Fibroblast of skin of left biceps (primary cell): ENCODE results near the gene NXF1.
A peak's percentile ranks its signal among the peaks of the same experiment; 100 is the strongest.
"Not testable (repeated sequence)": the region's sequence is repeated elsewhere in the genome, so short reads cannot be mapped to it uniquely, and the experiment has no call there.

Experiments
- DNase-seq, 2 experiments: peaks; one replicate each; pipeline ENCODE4 v3.0.0-alpha.2; 2013; ENCODE audit warnings: low read depth in 2 of 2

NXF1 gene

GRCh38 chr11:62832336-62833234 lies 27.3 kb upstream of the NXF1 start, which contains the start of gene TEX54:
Gene TEX54, minus strand, starts transcription at chr11:62832841.
- DNase-seq = no peak

GRCh38 chr11:62831520-62832335 lies 26.5 kb upstream of the NXF1 start, which contains the start of gene STX5:
Gene STX5, minus strand, starts transcription at chr11:62832051. Its CDS starts 808 bp downstream, at chr11:62831243.
- peak; percentile 92 to 94 for DNase-seq

- no peak for DNase-seq
Measured at GRCh38 chr11:62830904-62831519, 25.8 kb upstream of the NXF1 start.

DNA sequence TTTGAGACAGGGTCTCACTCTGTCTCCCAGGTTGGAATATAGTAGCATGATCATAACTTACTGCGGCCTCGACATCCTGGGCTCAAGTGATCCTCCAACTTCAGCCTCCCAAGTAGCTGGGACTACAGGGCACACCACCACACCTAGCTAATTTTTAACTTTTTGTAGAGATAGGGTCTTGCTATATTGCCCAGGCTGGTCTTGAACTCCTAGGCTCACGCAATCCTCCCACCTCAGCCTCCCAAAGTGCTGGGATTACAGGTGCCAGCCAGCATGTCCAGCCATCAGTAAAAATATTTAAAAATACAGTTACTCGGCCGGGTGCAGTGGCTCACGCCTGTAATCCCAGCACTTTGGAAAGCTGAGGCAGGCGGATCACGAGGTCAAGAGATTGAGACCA lies 22.9 kb upstream of the NXF1 start:
- DNase-seq = not testable (repeated sequence)

GRCh38 chr11:62823677-62824076 lies 18.4 kb upstream of the NXF1 start:
- no peak for DNase-seq

- DNase-seq = no peak
Measured at GRCh38 chr11:62817129-62817528, 11.9 kb upstream of the NXF1 start.

GRCh38 chr11:62816557-62816956 lies 11.3 kb upstream of the NXF1 start:
- no peak for DNase-seq

DNA sequence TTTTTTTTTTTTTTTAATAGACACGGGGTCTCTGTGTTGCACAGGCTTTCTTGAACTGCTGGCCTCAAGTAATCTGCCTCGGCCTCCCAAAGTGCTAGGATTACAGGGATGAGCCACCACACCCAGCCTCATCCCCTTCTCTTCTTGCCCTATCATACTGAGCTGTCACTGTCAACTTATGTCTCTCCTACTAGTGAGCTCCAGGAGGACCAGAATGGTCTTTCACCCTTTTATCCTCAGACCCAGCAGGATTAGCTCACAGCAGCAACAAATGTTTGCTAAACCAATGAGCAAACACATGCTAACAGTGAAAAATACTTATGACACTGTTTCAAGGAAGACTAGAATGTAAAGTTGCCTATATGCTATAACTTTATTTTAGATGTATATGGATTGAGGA lies 6.4 kb upstream of the NXF1 start:
- DNase-seq = no peak

DNA sequence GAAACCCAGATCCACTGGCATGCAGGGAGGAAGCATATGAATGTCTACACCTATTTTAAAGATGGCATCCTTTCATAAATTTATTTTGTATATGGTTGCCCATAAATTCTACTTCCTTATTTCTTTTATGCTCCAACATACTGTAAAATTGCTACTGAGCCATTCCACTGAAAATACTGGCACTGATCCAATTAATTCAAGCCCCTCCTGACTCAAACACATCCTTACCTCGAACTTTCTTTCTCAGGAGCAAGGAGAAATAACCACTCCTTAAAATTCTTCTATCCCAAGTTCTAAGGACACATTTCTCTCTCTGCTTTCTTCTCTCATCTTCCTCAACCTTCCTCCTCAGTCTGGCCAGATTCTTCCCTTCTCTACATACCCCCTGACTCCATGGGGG lies 5.5 kb upstream of the NXF1 start:
- DNase-seq = no peak

GRCh38 chr11:62806611-62807121 lies 1.4 kb upstream of the NXF1 start:
- DNase-seq = no peak

GRCh38 chr11:62805961-62806441 lies 761 bp upstream of the NXF1 start:
- no peak for DNase-seq

DNA sequence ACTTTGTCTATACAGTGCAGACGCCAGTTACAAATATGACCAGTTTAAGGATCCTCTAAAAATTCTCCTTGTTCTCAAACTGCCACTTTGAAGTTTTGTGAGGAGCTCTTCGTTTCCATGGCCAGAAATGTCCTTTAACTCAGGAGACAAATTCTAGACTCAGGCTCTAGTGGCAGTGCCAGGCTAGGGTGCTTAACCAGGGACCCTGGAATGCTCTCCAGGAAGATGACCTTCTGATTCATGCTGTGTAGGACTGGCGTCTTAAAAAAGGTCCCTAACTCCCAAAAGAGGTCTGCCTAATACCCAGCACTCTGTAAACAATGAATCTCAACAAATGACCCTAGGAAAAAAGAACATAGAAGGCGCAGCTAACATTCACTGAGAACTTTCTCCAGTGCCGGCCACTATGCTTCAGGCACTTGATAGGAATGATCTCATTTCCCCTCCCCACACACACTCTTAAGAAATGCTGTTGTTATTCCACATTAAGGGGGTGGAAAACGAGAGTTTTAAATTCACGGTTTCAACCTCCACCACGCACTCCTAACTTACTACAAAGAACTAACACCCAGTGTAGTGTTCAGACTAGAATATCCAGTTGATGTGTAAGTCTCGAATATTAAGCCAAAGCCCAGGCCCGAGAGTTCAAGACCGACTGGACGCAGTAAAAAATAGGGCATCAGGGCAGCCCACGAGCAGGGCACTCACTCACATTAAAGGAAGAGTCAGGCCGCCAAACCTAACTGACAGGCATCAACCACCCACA lies 747 bp downstream of the NXF1 start:
- no peak for DNase-seq

DNA sequence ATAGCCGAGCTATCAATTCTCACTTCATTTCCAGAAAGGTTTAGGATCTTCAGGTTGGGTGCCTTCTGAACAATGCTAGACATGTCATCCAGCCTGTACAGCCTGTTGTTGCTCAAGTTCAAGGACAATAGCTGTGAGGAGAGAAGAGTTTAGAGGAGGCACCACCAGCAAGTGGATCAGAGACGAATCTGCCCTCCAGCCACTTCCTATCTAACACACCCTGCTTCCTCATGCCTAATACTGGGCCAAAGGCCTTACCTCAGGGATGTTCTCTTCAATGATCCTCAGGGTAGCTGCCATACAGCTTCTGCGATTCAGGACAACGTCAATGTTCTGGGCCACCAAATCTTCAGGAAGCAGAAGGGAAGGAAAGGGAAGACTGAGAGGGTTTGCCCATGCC lies 4.2 kb downstream of the NXF1 start:
- no peak for DNase-seq

GRCh38 chr11:62799486-62799885 lies 5.8 kb downstream of the NXF1 start:
- no peak for DNase-seq

DNA sequence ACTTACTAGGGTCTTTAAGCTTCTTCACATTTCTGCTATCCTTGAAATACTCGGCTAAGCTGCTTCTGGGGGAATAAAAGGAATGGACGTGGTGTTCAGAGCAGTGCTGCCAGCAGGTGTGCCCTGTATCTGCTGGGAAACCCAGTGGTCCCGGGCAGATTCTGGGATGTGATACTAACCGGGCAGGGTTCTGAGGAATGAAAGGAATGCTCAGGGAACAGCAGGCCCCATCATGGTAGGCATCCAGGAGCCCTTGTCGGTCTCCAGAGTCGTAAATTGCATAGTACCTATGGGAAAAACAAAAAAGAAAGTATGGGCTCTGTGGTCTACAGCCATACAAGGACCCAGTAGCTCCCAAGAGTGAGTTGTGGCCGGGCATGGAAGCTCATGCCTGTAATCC lies 9.0 kb downstream of the NXF1 start:
- no peak for DNase-seq

GRCh38 chr11:62794201-62794775 lies 11.0 kb downstream of the NXF1 start:
- DNase-seq = no peak

DNA sequence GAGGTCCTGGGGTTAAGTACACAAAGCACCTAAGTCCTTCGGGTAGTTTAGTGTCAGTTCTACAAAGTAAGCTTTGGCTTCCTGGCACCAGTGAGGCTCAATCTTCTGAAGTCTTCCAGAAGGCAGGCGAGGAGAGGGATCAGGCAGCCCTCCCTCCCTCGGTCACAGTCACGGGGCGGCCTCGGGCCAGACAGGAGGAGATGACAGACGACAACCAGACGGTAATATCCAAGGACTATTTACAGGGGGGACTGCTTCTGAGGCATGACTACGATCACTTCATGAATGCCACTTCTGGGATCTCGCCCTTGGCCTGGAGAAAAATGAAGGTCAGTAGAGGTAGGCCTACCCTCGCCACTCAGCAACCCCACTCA lies 13.1 kb downstream of the NXF1 start:
- DNase-seq = no peak

DNA sequence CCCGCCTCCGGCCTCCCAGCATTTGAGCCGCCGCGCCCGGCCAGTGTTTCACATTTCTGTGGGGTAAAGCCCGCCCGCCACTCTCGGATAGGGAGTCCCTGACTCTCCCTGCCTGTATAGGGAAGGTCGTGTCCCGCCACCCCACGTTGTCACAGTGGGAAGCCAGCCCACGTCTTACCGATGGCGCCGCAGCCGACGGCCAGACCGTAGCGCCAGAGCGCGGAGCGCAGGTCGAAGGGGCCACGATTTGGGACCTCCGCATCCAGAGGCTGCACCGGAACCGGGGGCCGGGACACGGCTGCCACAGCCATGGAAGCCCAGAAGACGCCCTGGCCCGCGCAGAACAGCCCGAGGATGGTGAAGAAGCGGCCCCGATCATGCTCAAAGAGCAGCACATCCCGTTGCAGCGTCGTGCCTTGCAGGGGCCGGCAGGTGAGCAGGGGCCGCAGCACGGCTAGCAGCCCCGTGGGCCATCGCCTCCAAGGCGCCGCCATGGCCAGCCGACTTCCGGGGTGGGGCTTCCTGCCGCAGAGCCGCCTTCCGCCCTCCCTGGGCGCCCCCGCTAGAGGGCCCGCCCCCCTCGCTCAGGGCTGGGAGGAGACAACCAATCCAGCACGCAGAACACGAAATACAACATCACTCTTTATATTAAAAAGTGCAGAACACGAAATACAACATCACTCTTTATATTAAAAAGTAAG lies 13.6 kb downstream of the NXF1 start, which contains the start of gene TMEM223:
Gene TMEM223 (minus strand): TSS at position 506 of the 701 bp plus-strand sequence. CDS start 12 bp downstream, at position 494.
- DNase-seq = no peak

DNA sequence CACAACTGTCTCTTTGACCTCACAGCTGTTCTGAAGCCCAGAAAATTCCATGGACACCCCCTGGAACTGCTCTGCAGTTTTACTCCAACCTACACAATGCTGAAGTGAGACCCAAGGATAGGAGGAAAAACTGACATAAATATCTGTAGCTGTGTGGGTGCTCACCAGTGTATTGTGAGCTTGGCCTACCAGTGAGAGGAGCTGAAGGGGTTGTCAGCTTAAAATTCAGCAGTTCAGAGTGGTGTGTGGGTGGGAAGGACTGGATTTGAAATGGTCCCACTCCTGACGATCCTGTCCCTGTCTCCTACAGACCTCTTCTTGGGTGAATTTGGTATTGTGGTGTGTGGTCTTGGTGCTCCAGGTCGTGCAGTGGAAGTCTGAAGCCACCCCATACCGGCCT lies 15.7 kb downstream of the NXF1 start:
- DNase-seq = no peak

DNA sequence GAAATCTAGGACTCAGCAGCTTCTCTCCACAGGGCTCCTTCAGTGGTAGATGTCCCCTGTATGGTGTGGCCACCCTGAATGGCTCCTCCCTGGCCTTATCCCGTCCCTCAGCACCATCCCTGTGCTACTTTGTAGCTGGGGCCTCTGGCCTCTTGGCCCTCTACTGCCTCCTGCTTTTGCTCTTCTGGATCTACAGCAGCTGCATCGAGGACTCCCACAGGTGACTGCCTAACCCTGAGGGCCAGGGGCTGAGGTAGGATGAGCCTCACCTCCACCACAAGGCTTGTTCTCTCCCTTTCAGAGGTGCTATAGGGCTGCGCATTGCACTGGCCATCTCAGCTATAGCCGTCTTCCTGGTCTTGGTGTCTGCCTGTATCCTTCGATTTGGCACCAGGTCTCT lies 16.2 kb downstream of the NXF1 start:
- no peak for DNase-seq
